Stimulated activated CD4-positive, alpha-beta T cell treated with anti-CD3 and anti-CD28 coated beads, Interleukin-4, amount 100 ng/mL, for 1 hour (primary cell): Measurements from ENCODE around the gene TNNT2.
A peak's percentile ranks its signal among the peaks of the same experiment; 100 is the strongest.

Source experiments
- DNase-seq: peaks from one replicate; pipeline ENCODE4 v3.0.0-alpha.2; 2020

TNNT2 gene

GRCh38 chr1:201377611-201378092 is at the start of gene TNNT2:
TNNT2 (minus strand) TSS chr1:201377680; CDS start chr1:201373254, 4,426 bp downstream.
- no peak for DNase-seq

DNA sequence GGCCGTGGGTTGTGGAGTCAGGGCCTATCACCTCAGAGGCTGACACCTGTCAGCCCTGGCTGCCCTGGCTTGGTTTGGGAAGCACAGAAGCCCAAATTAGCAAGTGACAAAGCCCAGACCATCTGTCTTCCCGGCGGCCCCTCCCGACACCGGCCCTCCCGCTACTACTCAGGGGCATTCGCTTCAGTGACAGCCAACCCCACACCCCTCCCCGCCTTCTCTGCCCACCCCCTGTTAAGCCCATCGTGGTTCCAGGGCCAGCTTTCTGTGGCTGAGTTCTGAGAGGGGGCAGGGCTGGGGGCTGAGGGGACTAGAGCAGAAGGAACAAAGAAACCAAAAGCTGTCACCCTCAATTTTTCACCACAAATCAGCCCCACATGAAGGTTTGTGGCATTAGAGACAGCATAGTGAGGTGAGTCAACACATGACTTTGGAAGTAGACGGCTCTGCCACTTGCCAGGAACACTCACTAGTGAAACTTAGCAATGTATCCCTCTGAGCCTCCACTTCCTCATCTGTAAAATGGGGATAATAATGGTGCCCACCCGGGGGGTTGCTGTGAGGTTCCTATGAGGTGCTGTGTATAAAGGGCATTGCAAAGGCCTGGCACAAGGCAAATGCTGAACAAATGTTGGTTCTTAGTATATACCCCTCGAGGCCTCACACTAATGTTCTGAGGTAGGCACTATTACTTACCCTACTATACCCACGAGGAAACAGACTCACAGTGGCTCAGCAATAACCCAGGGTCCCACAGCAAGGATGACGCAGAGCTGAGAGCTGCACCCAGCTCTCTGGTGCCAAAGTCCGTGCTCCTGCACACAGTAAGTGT is 49.2 kb upstream of the TNNT2 start:
- DNase-seq: no peak

DNA sequence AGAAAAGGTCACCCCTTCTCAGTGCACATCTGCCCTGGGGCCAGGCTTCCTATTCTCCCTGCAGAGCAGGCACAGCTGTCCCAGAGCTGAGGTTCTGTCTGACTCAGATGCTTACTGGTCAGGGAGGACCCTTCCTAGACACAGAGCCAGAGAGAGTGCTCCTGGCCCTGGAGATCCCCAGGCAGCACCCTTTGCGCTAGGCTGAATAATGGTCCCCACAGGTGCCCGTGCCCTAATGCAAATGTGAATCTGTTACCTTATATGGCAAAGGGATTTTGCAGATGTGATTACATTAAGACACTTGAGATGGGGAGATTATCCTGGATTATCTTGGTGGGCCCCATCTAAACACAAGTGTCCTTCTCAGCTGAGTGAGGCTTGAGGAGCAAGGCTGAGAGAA is 46.7 kb upstream of the TNNT2 start:
- no peak for DNase-seq

- no peak for DNase-seq
These were observed 46.2 kb upstream of the TNNT2 start for GRCh38 chr1:201423655-201424054.

GRCh38 chr1:201422436-201423030 is 45.1 kb upstream of the TNNT2 start:
- no peak for DNase-seq

- no peak for DNase-seq
These were observed 44.5 kb upstream of the TNNT2 start for GRCh38 chr1:201422026-201422425.

- no peak for DNase-seq
These were observed 43.6 kb upstream of the TNNT2 start for GRCh38 chr1:201421041-201421440.

DNA sequence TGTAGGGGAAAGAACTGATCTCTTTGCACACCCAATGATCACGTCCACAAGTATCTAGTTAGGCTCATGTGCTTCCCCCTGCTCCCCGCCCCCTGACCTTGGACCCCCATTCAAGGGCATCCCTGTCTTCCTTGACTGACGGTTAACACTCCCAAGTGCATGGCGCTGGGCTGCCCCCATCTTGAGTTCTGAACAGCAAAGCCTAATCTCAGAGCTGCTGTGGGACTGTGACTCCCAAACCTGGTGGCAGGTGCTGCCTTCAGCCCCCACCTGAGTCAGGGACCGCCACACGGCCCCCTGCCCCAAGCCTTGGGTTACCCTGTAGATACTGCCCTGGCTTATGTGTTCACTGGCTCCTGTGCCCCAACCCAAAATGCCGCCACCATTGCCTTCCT is 43.1 kb upstream of the TNNT2 start:
- no peak for DNase-seq

DNA sequence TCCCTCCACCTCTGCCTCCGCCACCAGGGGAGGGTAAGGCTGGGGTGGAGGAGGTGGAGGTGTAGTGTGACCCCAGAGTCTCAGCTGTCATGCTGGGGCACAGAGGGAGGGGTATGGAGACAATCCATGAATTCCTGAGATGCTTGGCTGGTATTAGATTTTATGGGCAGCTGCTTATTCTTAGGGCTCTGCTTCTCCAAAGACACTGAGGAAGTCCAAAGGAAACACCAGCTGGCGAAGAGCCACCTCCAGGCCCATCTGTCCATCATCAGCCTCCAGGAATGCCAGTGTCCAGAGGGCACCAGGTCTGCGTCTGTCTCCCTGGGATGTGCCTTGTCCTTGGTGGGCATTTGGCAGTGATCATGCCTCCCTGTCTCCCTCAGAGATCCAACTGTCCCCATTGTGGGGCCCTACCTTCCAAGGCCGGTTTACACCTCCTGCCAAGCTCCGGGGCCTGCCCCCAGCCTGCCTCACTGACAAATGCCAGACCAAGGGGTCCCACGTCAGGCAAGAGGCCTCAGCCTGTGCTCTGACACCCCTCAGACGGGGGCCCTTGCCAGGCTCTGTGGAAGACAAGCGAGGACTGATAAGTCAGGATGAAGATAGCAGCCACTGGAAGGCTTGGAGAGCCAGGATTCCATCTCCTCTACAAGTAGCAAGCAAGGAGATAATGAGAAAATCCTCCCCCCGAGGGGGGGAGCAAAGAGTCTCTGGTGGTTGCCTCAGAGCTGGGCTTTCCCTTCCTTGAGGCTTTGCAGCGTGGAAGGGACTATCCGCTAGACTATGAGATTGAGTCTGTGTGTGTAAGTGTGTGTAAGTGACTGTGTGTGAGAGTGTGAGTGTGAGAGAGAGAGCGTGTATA is 42.5 kb upstream of the TNNT2 start:
- no peak for DNase-seq

GRCh38 chr1:201419256-201419655 is 41.8 kb upstream of the TNNT2 start:
- no peak for DNase-seq

- no peak for DNase-seq
These were observed 41.0 kb upstream of the TNNT2 start for GRCh38 chr1:201418461-201418860.

DNA sequence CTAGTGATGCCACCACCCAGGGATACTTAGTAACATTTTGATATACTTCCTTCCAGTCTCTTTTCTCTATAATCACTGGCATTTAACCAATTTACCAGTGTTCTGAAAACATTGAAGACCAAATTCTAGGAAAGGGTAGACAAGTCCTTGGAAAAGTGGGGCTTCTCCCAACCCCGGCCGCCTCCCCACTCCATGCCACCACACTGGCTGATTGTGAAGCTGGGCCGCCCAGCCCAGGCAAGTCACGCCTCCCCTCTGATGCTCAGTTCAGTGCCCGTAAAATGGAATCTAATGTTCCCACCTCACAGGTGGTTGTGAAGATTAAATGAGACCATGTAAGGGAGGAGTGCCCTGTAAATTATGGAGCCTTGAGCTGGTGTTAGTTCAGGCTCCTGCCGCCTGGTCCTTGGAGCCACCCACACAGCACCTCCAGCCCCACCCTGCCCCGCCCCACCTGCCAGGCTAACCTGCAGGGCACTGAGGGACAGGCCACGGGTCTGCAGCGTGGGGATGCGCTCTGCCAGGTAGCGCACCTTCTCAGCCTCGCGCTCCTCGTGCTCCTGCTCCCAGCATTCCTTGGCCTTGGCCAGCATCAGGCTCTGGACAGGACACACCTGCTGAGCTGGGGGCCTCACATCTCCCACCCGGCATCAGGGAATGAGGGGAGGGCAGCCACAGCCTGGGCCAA is 36.7 kb upstream of the TNNT2 start:
- DNase-seq: no peak

GRCh38 chr1:201411292-201411691 is 33.8 kb upstream of the TNNT2 start:
- no peak for DNase-seq

DNA sequence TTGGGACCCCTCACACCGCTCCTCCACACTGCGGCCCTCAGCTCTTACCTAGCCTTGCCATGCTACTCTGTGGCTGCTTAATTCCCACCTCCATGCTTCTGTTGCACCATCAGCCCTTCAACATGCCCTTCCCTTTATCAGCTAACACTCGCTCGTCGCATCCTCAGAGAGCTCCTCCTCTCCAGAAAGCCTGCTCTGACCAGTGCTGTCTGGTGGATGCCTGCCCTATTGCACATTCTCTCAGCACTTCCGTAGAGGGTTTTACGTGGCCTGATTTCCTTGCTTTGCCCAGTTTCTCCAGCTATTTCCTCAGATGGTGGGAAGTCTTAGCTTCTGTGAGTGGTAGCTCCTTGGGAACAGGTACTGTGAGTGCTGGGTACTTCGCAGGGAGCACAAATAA is 32.0 kb upstream of the TNNT2 start:
- DNase-seq: no peak

DNA sequence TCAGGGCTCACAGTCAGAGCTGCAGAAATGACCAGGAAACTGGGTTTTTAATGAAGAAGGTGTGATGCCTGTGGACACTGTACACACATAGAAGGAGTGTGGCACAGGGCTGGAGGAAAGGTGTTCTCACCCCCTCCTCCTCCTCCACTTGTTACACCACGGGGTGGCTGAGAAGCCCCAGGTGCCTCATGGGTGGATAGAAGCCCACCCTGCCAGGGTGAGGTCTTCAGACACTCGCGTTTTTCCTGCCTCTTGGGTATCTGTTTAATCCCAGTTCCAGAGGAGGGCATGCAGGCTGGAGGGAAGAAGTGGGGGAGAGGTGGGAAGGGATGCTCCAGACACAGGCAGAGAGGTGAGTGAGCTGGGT is 31.3 kb upstream of the TNNT2 start:
- DNase-seq: no peak

- DNase-seq: peak; percentile 73
These were observed 30.8 kb upstream of the TNNT2 start for GRCh38 chr1:201408176-201408833.

- no peak for DNase-seq
These were observed 29.4 kb upstream of the TNNT2 start for GRCh38 chr1:201406831-201407406.

DNA sequence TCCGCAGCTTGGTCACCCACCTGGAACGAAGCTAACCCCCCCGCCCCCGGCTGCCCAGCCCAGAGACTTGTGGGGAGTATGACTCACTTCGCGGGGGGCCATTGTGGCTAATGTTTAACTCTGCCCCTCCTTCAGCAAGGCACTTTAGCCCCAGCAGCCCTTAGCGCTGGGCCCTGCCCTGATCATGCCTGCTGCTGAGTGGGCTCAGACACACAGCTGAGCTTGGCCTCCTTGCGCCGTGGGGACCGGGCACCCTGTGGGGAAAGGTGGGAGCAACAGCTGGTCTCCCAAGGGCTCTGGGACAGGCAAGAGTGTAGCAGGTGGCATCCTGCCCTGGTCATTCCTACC is 28.0 kb upstream of the TNNT2 start:
- no peak for DNase-seq

DNA sequence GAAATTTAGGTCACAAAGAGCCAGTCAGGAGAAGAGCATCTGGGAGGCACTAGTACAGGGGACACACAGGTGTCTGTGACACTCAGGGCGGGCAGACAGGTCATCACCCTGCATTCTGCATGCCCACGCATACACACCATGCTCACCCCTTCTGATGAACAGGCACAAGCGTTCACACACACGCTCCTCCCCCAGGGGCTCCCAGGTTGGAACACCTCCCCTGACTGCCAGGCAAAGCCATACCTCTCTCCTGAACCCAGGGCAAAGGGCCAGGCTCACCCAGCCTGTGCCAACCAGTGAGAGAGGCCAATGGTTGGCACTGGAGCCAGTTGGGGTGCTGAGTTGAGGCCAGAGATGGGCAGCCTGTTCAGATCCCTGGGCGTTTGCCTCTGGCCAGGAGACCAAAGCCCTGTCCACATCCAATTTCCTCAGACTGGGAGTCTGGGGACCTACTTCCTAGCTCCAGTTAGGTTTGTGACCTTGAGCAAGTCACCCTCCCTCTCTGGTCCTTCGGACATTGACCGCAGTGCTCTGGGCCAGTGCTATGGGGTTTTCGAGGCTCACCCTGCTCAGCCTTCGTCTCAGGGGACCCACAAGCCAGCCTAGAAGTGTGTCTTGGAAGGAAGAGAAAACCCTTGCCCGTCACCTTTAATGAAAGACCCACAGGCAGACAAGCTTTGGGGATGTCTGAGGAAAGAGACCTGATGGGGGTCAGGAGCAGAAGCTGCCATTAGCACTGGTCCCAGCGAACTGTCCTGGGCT is 27.4 kb upstream of the TNNT2 start:
- DNase-seq: no peak

DNA sequence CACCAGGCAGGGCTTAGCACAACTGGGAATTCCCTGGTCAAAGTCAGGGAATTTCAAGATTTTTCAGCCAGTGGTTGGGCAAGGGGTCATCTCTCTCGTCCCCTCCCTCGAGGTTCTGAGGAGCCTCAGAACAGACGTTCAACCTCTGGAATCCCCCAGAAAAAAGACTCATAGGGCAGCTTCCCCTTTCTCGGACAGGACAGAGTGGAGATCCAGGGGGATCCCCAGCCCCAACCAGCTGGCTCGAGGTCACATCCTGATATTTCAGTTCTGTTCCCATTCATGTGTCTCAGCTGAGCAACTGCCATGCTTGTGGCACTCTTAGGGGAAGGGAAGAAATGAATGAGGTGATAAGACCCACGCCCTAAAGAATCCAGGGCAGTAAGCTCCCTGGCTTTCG is 26.6 kb upstream of the TNNT2 start:
- DNase-seq: no peak

- no peak for DNase-seq
These were observed 25.9 kb upstream of the TNNT2 start for GRCh38 chr1:201403359-201403758.
